ENCODE data around the gene KLF15. TPM values are rescaled to one million over a fixed set of nuclear protein-coding genes. Genes with fewer than 3 reads are reported as not detected.

The KLF15 gene
- total RNA-seq, 1 donor from 2014 or later: not detected

- no peak for TF ChIP-seq CTCF (conservative IDR thresholded peaks at IDR 0.05; ENCODE audit: low read depth, low read length)
- DNase-seq (ENCODE audit: low read depth): no peak
Measured at GRCh38 chr3:126314305-126314789, 42.9 kb downstream of the KLF15 start.

GRCh38 chr3:126313580-126314304, 43.5 kb downstream of the KLF15 start:
- H3K4me3 ChIP-seq (ENCODE audit: low read depth, low read length): no peak overlapping the region
- TF ChIP-seq CTCF (conservative IDR thresholded peaks at IDR 0.05; ENCODE audit: low read depth, low read length): no peak
- DNase-seq (ENCODE audit: low read depth): no peak

More at GRCh38 chr3:126314305-126314789, 42.9 kb downstream of the KLF15 start:
- no peak overlapping the region for H3K4me3 ChIP-seq (ENCODE audit: low read depth, low read length)

GRCh38 chr3:126313166-126313565, 44.0 kb downstream of the KLF15 start:
- no peak overlapping the region for H3K4me3 ChIP-seq (ENCODE audit: low read depth, low read length)
- TF ChIP-seq CTCF (conservative IDR thresholded peaks at IDR 0.05; ENCODE audit: low read depth, low read length): no peak
- DNase-seq (ENCODE audit: low read depth): no peak

GRCh38 chr3:126312341-126312740, 44.9 kb downstream of the KLF15 start:
- no peak for DNase-seq (ENCODE audit: low read depth)
- no peak for TF ChIP-seq CTCF (conservative IDR thresholded peaks at IDR 0.05; ENCODE audit: low read depth, low read length)
- no peak overlapping the region for H3K4me3 ChIP-seq (ENCODE audit: low read depth, low read length)

- no peak for TF ChIP-seq CTCF (conservative IDR thresholded peaks at IDR 0.05; ENCODE audit: low read depth, low read length)
- DNase-seq (ENCODE audit: low read depth): no peak
- H3K4me3 ChIP-seq (ENCODE audit: low read depth, low read length): no peak overlapping the region
Measured at GRCh38 chr3:126311338-126311978, 45.8 kb downstream of the KLF15 start.

- DNase-seq (ENCODE audit: low read depth): no peak
- no peak for TF ChIP-seq CTCF (conservative IDR thresholded peaks at IDR 0.05; ENCODE audit: low read depth, low read length)
- H3K4me3 ChIP-seq (ENCODE audit: low read depth, low read length): no peak overlapping the region
Measured at GRCh38 chr3:126310816-126311215, 46.4 kb downstream of the KLF15 start.

Data from epithelial cell of proximal tubule (primary cell).